ENCODE measurements around the gene ARHGAP42. TPM values are rescaled to one million over a fixed set of nuclear protein-coding genes. Genes with fewer than 3 reads are reported as not detected.
"Not testable (repeated sequence)": the region's sequence is repeated elsewhere in the genome, so short reads cannot be mapped to it uniquely, and the experiment has no call there.

ARHGAP42 gene, protein sequence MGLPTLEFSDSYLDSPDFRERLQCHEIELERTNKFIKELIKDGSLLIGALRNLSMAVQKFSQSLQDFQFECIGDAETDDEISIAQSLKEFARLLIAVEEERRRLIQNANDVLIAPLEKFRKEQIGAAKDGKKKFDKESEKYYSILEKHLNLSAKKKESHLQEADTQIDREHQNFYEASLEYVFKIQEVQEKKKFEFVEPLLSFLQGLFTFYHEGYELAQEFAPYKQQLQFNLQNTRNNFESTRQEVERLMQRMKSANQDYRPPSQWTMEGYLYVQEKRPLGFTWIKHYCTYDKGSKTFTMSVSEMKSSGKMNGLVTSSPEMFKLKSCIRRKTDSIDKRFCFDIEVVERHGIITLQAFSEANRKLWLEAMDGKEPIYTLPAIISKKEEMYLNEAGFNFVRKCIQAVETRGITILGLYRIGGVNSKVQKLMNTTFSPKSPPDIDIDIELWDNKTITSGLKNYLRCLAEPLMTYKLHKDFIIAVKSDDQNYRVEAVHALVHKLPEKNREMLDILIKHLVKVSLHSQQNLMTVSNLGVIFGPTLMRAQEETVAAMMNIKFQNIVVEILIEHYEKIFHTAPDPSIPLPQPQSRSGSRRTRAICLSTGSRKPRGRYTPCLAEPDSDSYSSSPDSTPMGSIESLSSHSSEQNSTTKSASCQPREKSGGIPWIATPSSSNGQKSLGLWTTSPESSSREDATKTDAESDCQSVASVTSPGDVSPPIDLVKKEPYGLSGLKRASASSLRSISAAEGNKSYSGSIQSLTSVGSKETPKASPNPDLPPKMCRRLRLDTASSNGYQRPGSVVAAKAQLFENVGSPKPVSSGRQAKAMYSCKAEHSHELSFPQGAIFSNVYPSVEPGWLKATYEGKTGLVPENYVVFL
- 10 to 100 TPM; 14.9 to 20.0 TPM for total RNA-seq
- long read RNA-seq, donor 1, partial matches to known transcripts: 1 of 5 reads
- long read RNA-seq, donor 1, other reads (novel, unspliced or antisense): 3 of 5 reads
- long read RNA-seq, donor 2, partial matches to known transcripts: 0 of 3 reads
- long read RNA-seq, donor 2, other reads (novel, unspliced or antisense): 1 of 3 reads

DNA sequence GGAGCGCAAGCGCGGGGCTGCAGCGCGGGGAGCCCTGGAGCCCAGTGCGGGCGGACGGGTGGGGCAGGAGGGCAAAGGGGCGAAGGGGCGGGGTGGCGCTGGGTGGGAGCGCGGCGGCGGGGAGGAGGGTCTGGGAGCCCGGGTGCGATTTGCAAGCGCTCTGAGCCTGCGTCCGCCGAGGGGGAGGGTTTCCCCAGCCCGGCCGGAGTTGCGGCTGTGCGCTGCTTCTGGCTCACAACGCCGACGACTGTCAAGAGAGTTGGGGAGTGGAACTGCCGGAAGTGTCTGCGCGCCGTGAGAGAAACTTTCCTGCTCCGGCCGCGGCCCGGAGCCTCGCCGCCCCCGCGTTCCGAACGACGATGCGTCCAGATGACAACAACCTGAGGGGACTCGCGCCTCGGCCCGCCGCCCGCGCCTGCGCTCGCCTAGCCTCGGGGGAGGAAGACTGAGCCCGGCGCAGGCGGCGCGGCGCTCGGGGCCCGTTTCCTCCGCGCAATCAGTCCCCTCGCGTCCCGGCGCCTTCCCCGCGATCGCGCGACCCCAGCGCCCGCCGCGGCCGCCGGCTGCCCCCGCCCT lies at the start of gene ARHGAP42:
TSS of gene ARHGAP42 (plus strand) at position 235 of the 576 bp plus-strand sequence. CDS start 391 bp downstream, outside the sequence.
- peak; percentile 90 for DNase-seq (ENCODE audit: low spot score)
- intact Hi-C loops (cut with DNase I): loop anchor here in 1 of 2 donors (10.0 kb wide), 2 partner anchors 158 to 238 kb away; no protein-coding TSS in a partner anchor

DNA sequence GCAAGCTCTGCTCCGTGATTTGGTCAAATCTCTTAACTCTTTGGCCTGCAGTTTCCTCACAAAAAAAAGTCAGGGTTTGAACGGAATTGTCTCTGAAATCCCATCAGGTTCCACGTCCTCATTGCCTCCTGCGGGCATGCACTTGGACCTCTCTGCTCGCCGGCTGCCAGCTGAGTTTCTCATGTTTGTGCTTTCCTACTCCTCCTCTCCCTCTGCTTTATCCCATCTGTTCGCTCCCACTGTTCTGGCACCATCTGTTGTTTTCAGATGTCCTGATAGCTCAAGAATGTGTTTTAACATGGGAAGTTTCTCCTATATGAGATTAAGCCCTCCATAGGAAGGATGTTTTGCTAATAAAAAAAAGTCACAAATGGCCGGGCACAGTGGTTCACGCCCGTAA lies 49.4 kb upstream of the ARHGAP42 start:
- no peak for DNase-seq (ENCODE audit: low spot score)
- intact Hi-C loops (cut with DNase I): no loop called here

DNA sequence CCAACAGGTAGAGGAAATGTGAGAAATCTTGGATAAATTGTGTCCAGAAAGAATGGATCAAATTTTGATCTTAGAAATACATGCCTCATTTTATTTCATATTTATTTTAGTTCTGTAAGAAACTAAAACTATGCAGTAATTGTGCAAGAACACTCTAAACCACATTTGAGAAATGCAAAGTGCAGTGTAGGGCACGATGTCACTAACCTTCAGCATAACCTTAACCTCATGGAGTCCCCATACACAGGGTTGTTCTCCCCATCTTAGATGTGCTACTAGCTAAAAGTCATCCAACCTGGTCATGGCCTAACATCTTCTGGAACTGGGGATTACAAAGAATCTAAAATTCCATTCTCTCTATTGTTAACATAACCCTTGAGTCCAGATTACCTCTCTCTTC lies 48.4 kb upstream of the ARHGAP42 start:
- no peak for DNase-seq (ENCODE audit: low spot score)
- intact Hi-C loops (cut with DNase I): no loop called here

DNA sequence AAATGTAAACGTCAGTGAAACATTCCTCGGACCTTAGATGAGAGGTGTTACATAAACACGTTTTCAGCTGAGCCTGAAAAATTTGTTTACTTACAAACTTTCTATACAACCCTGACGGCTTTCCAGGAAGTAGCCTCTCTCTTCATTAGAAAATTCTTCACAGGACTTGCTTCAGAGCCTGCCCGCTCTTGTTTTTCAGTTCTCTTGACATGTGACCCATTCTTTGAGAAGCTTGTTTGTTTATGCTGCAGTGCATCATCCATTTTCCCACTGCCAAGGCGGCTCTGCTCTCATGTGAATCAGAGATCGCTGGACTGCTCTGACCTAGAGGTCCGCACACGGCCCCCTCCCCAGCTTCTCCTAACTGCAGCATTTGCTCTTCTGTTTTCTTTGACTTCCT lies 47.9 kb upstream of the ARHGAP42 start:
- DNase-seq (ENCODE audit: low spot score): no peak
- intact Hi-C loops (cut with DNase I): no loop called here

DNA sequence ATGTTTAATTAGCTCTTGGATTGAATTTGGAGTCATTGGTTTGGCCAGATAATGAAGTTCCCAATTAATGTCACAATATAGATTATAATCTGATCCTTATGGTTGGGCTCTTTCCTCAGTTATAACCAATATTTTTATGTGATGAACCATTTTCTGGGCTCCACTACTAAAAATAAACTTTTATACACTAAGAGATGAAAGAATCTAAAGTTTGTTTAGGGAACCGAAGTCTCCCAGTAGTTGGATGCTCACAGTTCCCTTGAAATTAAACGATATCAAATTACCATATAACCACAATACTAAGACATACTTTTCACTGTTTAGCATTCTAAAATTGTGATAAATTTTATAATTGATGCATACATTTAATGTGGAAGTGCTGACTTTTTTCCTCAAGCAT lies 47.0 kb upstream of the ARHGAP42 start:
- DNase-seq (ENCODE audit: low spot score): no peak
- intact Hi-C loops (cut with DNase I): no loop called here

DNA sequence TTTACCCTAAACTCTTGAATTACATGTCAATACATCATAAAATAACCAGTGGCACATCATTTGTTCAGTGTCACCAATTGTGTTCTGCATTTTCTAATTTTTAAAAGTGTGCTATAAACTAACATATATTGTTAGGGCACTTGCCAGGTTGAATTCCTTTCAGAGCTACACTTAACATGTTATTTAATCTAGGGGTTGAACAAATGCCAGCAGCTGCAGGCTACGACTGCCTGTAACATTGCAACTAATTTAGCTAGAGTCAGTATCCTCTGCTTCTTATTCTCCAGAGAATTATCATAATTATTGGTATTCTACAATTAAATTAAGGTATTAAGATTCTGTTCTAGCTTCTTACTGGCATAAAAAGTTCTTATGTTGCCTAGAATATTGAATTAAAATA lies 46.4 kb upstream of the ARHGAP42 start:
- no peak for DNase-seq (ENCODE audit: low spot score)
- intact Hi-C loops (cut with DNase I): no loop called here

DNA sequence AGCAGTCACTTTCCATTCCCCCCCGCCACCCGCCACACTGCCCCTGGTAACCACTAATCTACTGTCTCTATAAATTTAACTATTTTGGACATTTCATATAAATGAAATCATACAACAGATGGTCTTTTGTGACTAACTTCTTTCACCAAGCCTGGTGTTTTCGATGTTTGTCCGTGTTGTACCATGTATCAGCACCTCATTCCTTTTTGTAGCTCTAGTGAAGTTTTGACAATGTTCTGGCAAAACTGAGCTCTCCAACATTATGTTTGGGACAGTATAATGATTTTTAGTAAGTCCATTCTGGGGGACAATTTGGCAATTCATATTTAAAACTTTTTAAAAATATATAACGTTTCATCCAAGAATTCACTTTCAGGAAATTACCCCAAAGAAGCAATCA lies 45.6 kb upstream of the ARHGAP42 start:
- no peak for DNase-seq (ENCODE audit: low spot score)
- intact Hi-C loops (cut with DNase I): no loop called here

DNA sequence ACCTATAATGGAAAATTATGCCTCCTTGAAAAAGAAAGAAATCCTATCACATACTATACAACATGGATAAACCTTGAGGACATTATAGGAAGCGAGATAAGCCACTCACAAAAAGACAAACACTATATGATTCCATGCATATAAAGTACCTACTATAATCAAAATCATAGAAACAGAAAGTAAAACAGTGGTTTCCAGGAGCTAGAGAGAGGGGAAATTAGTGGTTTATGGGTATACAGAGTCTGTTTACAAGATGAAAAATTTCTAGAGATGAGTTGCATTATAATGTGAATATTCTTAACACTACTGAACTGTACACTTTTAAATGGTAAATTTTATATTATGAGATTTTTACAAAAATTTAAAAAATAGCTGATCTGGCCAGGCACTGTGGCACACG lies 40.5 kb upstream of the ARHGAP42 start:
- intact Hi-C loops (cut with DNase I): no loop called here
- DNase-seq (ENCODE audit: low spot score): no peak

DNA sequence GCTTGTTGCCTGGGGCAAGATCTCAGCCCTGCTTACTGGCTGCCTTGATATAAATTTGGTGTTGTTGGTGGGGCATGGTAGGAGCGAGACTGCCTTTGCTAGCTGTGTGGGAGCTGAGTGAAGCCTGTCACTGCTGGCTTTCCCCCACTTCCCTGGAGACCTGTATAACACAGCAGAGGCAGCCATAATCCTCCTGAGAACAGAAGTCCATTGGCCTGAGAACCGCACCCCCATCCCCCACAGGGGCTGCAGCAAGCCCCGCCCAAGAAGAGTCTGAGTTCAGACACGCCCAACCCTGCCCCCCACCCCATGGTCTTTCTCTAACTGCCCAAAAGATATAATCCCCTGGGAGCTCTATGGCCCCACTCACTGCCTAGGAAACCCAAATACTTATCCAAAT lies 39.2 kb upstream of the ARHGAP42 start:
- DNase-seq (ENCODE audit: low spot score): no peak
- intact Hi-C loops (cut with DNase I): no loop called here

DNA sequence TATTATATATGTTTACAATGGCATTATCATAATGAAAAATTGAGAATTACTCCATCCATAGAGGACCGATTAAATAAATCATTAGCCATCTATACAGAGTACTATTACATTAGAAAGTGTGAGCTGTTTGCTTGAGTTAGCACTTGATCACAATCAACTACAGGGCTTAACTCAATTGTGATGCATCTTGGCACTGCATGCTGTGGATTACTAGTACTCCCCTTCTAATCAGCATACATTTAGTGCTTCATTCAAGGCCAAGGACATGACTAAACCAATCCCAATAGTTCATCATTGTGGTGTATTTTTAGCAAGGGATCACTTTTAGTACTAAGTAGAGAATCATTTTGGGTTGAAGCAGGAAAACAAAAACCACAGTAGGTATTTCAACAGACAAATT lies 23.5 kb upstream of the ARHGAP42 start:
- no peak for DNase-seq (ENCODE audit: low spot score)
- intact Hi-C loops (cut with DNase I): no loop called here

DNA sequence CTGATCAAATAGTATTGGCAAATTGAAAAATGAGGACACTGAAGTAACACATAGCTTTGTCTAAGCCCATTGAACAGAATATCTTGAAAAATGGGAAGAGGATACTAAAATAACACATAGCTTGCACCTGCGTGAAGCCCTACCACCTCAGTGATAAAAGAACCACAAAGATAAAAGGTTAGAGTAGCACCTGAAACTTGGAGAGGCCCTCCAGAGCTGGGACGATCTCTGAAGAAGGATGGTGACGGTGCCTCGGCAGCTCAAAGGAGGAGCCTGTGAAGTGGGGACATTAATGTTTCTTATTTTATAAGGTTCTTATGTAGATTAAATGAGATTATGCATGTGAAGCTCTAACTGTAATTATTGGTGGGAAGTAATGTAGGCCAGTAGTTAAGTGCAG lies 23.1 kb upstream of the ARHGAP42 start:
- DNase-seq (ENCODE audit: low spot score): no peak
- intact Hi-C loops (cut with DNase I): no loop called here

DNA sequence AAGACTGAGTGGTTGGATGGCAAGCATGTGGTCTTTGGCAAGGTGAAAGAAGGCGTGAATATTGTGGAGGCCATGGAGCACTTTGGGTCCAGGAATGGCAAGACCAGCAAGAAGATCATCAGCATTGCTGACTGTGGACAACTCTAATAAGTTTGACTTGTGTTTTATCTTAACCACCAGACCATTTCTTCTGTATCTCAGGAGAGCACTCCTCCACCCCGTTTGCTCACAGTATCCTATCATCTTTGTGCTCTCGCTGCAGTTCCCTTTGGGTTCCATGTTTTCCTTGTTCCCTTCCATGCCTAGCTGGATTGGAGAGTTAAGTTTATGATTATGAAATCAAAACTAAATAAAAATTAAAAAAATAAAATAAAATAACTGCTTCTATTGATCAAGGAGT lies 20.3 kb upstream of the ARHGAP42 start:
- DNase-seq (ENCODE audit: low spot score); intact Hi-C loops (cut with DNase I): not testable (repeated sequence)

DNA sequence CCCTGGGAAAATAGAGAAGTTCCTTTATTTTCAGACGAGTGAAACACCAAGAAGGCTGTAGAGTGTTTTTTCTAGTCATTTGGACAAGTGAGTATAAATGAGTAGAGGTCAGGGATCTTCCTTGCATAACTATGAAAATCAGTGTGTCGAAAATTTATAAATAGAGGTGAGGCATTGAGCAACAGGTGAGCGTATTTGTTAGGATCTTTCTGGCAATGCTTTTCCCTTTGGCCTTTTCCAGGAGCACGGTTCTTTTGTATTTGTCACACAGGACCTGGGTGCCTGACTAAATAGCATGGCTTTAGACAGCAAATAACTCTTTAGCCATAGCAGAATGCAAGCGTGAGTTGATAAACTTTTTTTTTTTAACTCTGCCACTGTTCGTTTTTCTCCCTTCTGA lies 19.6 kb upstream of the ARHGAP42 start:
- intact Hi-C loops (cut with DNase I): no loop called here
- DNase-seq (ENCODE audit: low spot score): no peak

DNA sequence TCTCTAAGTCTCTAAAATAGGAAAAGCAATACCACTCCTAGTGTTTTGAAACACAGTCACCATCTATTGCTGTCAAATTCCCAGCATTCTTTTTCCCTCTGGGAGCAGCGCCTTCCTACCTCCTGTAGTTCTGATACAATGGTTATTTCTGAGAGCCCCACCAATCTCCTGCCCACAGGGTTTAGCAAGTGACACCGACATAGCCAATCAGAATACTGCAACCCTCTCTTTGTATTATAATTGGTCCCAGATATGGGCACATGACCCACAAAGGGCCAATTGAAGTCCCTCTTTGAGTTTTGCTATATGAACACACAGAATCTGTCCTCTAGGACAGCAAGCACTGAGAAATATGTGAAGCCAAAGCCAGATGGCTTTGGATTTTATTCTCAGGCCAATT lies 16.9 kb upstream of the ARHGAP42 start:
- DNase-seq (ENCODE audit: low spot score): no peak
- intact Hi-C loops (cut with DNase I): no loop called here

DNA sequence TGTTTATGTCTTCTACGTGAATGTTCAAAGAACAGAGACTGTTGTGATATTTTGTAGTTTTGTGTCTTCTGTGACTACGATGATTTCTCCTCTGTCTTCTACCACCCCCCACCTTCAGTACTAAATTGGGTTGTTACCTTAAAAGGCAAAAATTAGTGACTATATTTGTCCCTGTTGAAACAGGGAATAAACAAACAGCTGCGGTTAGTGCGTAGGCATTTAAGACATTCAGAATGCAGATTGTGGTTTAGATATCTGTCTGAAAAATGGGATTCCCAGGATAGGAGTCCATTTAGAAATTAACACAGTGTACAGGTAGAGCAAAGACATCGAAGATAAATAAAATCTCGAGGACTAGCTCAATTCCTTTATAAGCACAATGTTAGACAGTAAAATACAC lies 15.6 kb upstream of the ARHGAP42 start:
- intact Hi-C loops (cut with DNase I): no loop called here

DNA sequence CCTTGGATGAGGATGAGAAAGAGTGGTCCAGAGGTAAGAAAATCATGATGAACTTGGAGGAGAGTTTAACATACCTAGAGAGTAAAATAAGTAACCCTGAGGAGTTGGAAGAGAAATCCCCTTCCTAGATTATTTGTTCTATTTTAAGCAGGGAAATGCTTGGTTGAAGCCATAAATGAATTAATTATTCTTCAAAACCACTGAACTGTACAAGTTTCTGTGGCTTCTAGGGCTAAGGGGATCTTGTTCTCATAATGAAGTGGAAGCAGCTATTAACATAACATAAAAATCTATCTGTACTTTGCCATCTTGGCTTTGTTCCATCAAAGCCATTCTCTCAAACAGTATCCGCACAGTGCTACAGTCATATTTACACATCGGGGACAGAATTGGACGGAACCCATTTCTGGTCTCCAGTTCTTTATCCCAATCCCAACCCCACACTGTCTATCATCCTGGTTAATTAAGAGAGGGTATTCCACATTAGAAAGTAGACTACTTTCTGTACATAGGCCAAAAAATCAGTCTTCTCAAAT lies 14.5 kb upstream of the ARHGAP42 start:
- intact Hi-C loops (cut with DNase I): no loop called here
- DNase-seq (ENCODE audit: low spot score): no peak

More for the DNA sequence above, 15.6 kb upstream of the ARHGAP42 start:
- no peak for DNase-seq (ENCODE audit: low spot score)

DNA sequence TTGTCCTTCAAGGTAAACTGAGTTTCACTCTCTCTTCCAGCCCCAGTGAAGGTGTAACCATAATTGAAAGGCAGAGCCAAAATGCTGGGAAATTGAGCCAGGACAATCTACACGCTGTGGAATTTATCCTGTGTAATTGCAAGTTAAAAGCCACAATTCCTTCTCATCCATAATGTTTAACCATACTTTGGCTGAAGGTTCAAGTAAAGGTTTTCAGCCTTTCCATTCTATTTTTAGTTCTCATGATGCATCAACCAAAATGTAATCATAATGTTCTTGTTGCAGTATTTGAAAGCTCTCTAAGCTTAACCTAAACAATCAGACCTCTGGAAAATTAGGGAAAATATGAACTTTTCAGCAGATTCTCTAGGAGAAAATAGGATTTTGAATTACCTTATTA lies 14.0 kb upstream of the ARHGAP42 start:
- no peak for DNase-seq (ENCODE audit: low spot score)
- intact Hi-C loops (cut with DNase I): no loop called here

DNA sequence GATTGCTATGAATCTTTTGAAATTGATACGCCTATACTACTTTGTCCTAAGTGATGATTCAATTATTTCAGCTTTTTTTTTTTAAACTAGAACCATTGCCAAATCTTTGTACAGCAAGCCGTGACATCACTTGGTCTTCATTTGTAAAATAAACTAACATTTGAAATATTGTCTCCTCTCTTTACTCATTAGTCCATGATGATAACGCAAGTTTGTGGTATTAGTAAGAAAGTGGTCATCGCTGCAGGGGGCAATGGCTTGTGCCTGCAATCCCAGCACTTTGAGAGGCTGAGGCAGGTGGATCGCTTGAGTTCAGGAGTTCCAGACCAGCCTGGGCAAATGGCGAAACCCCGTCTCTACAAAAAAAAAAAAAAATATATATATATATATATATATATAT lies 12.9 kb upstream of the ARHGAP42 start:
- DNase-seq (ENCODE audit: low spot score): no peak
- intact Hi-C loops (cut with DNase I): no loop called here

DNA sequence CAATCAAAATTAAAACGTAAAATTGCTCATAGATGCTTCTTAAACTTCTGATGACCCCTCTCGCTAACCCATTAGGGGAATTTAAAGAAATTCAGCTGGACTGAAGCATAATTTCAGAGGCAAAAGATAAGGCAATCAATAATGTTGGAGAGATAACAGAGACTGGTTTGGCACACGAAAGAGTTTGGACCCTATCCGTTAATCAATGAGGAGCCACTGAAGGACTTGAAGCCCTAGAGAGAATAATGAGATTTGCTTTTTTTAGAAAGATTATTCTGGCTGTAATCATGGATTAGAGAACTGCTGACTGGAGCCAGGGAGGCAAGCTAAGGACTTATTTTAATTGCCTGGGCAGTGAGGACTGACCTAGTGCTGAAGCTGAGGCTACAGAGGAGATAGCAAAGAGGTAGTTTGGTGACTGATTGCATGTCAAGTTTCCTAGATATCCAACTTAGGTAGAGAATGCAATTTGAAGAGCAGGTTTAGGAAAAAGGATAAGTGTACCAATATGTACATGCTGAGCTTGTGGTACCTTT lies 11.9 kb upstream of the ARHGAP42 start:
- no peak for DNase-seq (ENCODE audit: low spot score)
- intact Hi-C loops (cut with DNase I): no loop called here

All from posterior vena cava (tissue), 2 donors.